HEK293 (cell line): ENCODE measurements around the gene MAP3K7CL.

ENCODE experiments used
- BCL6B ChIP-seq: fragments of 450-650 bp; formaldehyde crosslinking; IDR thresholded peaks from 2 replicates; pipeline ENCODE4 v1.5.1; 2017; ENCODE audit warnings: missing biosample characterization, missing genetic modification characterization
- FEZF1 ChIP-seq: fragments of 450-650 bp; formaldehyde crosslinking; IDR thresholded peaks from 2 replicates; pipeline ENCODE4 v1.5.1; 2016; ENCODE audit warnings: missing biosample characterization, missing genetic modification characterization
- GLI4 ChIP-seq: fragments of 450-650 bp; formaldehyde crosslinking; IDR thresholded peaks from 2 replicates; pipeline ENCODE4 v1.5.1; 2016; ENCODE audit warnings: missing biosample characterization, missing genetic modification characterization
- INSM2 ChIP-seq: fragments of 450-650 bp; formaldehyde crosslinking; IDR thresholded peaks from 2 replicates; pipeline ENCODE4 v1.5.1; 2016; ENCODE audit warnings: missing biosample characterization, missing genetic modification characterization
- KLF1 ChIP-seq: fragments of 450-650 bp; formaldehyde crosslinking; IDR thresholded peaks from 2 replicates; pipeline ENCODE4 v1.5.1; 2016; ENCODE audit warnings: missing biosample characterization, missing genetic modification characterization
- KLF8 ChIP-seq: fragments of 450-650 bp; formaldehyde crosslinking; IDR thresholded peaks from 2 replicates; pipeline ENCODE4 v1.5.1; 2016; ENCODE audit warnings: missing biosample characterization, missing genetic modification characterization
- KLF9 ChIP-seq: fragments of 450-650 bp; formaldehyde crosslinking; IDR thresholded peaks from 2 replicates; pipeline ENCODE4 v1.5.1; 2016; ENCODE audit warnings: missing biosample characterization, missing genetic modification characterization, low read depth
- RBAK ChIP-seq: fragments of 450-650 bp; formaldehyde crosslinking; IDR thresholded peaks from 2 replicates; pipeline ENCODE4 v1.5.1; 2016; ENCODE audit warnings: missing biosample characterization, missing genetic modification characterization
- SCRT2 ChIP-seq: fragments of 450-650 bp; formaldehyde crosslinking; IDR thresholded peaks from 2 replicates; pipeline ENCODE4 v1.5.1; 2016; ENCODE audit warnings: missing biosample characterization, missing genetic modification characterization
- TCF7L2 ChIP-seq: IDR thresholded peaks from 2 replicates; pipeline ENCODE4 v1.6.1; 2011; ENCODE audit warnings: low read depth, mild to moderate bottlenecking, inconsistent platforms, low read length, moderate library complexity, borderline replicate concordance
- TRIM28 ChIP-seq: IDR thresholded peaks from 2 replicates; pipeline ENCODE4 v1.6.1; 2011; ENCODE audit warnings: low read length, control low read depth, borderline replicate concordance
- ZBTB20 ChIP-seq: fragments of 450-650 bp; formaldehyde crosslinking; IDR thresholded peaks from 2 replicates; pipeline ENCODE4 v1.5.1; 2016; ENCODE audit warnings: missing biosample characterization, missing genetic modification characterization
- ZBTB26 ChIP-seq: fragments of 450-650 bp; formaldehyde crosslinking; optimal IDR thresholded peaks from 2 replicates; pipeline ENCODE3; 2016; ENCODE audit warnings: missing biosample characterization, mild to moderate bottlenecking, missing genetic modification characterization
- ZBTB8A ChIP-seq: fragments of 450-650 bp; formaldehyde crosslinking; IDR thresholded peaks from 2 replicates; pipeline ENCODE4 v1.5.1; 2016; ENCODE audit warnings: missing biosample characterization, missing genetic modification characterization
- ZFP3 ChIP-seq: fragments of 450-650 bp; formaldehyde crosslinking; IDR thresholded peaks from 2 replicates; pipeline ENCODE4 v1.5.1; 2016; ENCODE audit warnings: low read depth, missing biosample characterization, missing genetic modification characterization
- ZFP69B ChIP-seq: fragments of 450-650 bp; formaldehyde crosslinking; IDR thresholded peaks from 2 replicates; pipeline ENCODE4 v1.5.1; 2016; ENCODE audit warnings: missing biosample characterization, missing genetic modification characterization
- ZNF133 ChIP-seq: fragments of 450-650 bp; formaldehyde crosslinking; IDR thresholded peaks from 2 replicates; pipeline ENCODE4 v1.5.1; 2016; ENCODE audit warnings: missing biosample characterization, missing genetic modification characterization
- ZNF146 ChIP-seq: fragments of 450-650 bp; formaldehyde crosslinking; IDR thresholded peaks from 2 replicates; pipeline ENCODE4 v1.5.1; 2016; ENCODE audit warnings: missing biosample characterization, missing genetic modification characterization
- ZNF174 ChIP-seq: fragments of 450-650 bp; formaldehyde crosslinking; IDR thresholded peaks from 2 replicates; pipeline ENCODE4 v1.5.0; 2017; ENCODE audit warnings: missing biosample characterization, mild to moderate bottlenecking, missing genetic modification characterization
- ZNF223 ChIP-seq: fragments of 450-650 bp; formaldehyde crosslinking; IDR thresholded peaks from 2 replicates; pipeline ENCODE4 v1.5.1; 2016; ENCODE audit warnings: missing biosample characterization, missing genetic modification characterization
- ZNF266 ChIP-seq: fragments of 450-650 bp; formaldehyde crosslinking; IDR thresholded peaks from 2 replicates; pipeline ENCODE4 v1.5.1; 2016; ENCODE audit warnings: missing biosample characterization, missing genetic modification characterization, low read depth
- ZNF311 ChIP-seq: fragments of 450-650 bp; formaldehyde crosslinking; IDR thresholded peaks from 2 replicates; pipeline ENCODE4 v1.5.1; 2017; ENCODE audit warnings: missing biosample characterization, missing genetic modification characterization, borderline replicate concordance
- ZNF335 ChIP-seq: fragments of 450-650 bp; formaldehyde crosslinking; conservative IDR thresholded peaks from 2 replicates; pipeline ENCODE4 v1.5.1; 2016; ENCODE audit warnings: missing biosample characterization, missing genetic modification characterization
- ZNF391 ChIP-seq: fragments of 450-650 bp; formaldehyde crosslinking; IDR thresholded peaks from 2 replicates; pipeline ENCODE4 v1.5.1; 2016; ENCODE audit warnings: low read depth, missing biosample characterization, missing genetic modification characterization, borderline replicate concordance
- ZNF416 ChIP-seq: fragments of 450-650 bp; formaldehyde crosslinking; IDR thresholded peaks from 2 replicates; pipeline ENCODE4 v1.5.1; 2016; ENCODE audit warnings: missing biosample characterization, missing genetic modification characterization
- ZNF423 ChIP-seq: fragments of 450-650 bp; formaldehyde crosslinking; IDR thresholded peaks from 2 replicates; pipeline ENCODE4 v1.5.1; 2016; ENCODE audit warnings: missing biosample characterization, missing genetic modification characterization
- ZNF433 ChIP-seq: fragments of 450-650 bp; formaldehyde crosslinking; IDR thresholded peaks from 2 replicates; pipeline ENCODE4 v1.5.1; 2016; ENCODE audit warnings: missing biosample characterization, missing genetic modification characterization, low read depth
- ZNF473 ChIP-seq: fragments of 450-650 bp; formaldehyde crosslinking; IDR thresholded peaks from 2 replicates; pipeline ENCODE4 v1.5.1; 2017; ENCODE audit warnings: missing biosample characterization, missing genetic modification characterization
- ZNF488 ChIP-seq: fragments of 450-650 bp; formaldehyde crosslinking; IDR thresholded peaks from 2 replicates; pipeline ENCODE4 v1.5.1; 2016; ENCODE audit warnings: missing biosample characterization, missing genetic modification characterization
- ZNF560 ChIP-seq: fragments of 450-650 bp; formaldehyde crosslinking; IDR thresholded peaks from 2 replicates; pipeline ENCODE4 v1.5.1; 2017; ENCODE audit warnings: missing biosample characterization, missing genetic modification characterization, borderline replicate concordance
- ZNF623 ChIP-seq: fragments of 450-650 bp; formaldehyde crosslinking; IDR thresholded peaks from 2 replicates; pipeline ENCODE4 v1.5.1; 2016; ENCODE audit warnings: missing biosample characterization, missing genetic modification characterization
- ZNF629 ChIP-seq: fragments of 450-650 bp; formaldehyde crosslinking; IDR thresholded peaks from 2 replicates; pipeline ENCODE4 v1.5.1; 2017; ENCODE audit warnings: missing biosample characterization, missing genetic modification characterization
- ZNF654 ChIP-seq: fragments of 450-650 bp; formaldehyde crosslinking; IDR thresholded peaks from 2 replicates; pipeline ENCODE4 v1.5.1; 2016; ENCODE audit warnings: low read depth, missing biosample characterization, missing genetic modification characterization
- ZNF768 ChIP-seq: fragments of 450-650 bp; formaldehyde crosslinking; IDR thresholded peaks from 2 replicates; pipeline ENCODE4 v1.5.1; 2018; ENCODE audit warnings: missing biosample characterization, mild to moderate bottlenecking, missing genetic modification characterization
- ZNF837 ChIP-seq: fragments of 450-650 bp; formaldehyde crosslinking; IDR thresholded peaks from 2 replicates; pipeline ENCODE4 v1.5.1; 2016; ENCODE audit warnings: missing biosample characterization, missing genetic modification characterization
- ZSCAN5A ChIP-seq: fragments of 450-650 bp; formaldehyde crosslinking; IDR thresholded peaks from 2 replicates; pipeline ENCODE4 v1.5.1; 2016; ENCODE audit warnings: missing biosample characterization, missing genetic modification characterization

MAP3K7CL gene

GRCh38 chr21:29175408-29176134 lies 45.1 kb downstream of the MAP3K7CL start (continued):
- TF ChIP-seq INSM2 (no peak), ZBTB20 (tag by site-specific recombination) (no peak), ZNF488 (no peak), ZNF416 (tag by site-specific recombination) (no peak), GLI4 (tag by site-specific recombination) (no peak), ZNF335 (tag by site-specific recombination) (0 out of 2 replicates have a peak, but pooled peaks have one; percentile 26), ZNF223 (tag by site-specific recombination) (no peak), ZFP69B (tag by site-specific recombination) (no peak), ZNF391 (tag by site-specific recombination) (no peak), KLF8 (no peak), ZNF133 (tag by site-specific recombination) (no peak), ZNF623 (tag by site-specific recombination) (no peak), SCRT2 (tag by site-specific recombination) (no peak), KLF1 (tag by site-specific recombination) (no peak), ZNF266 (tag by site-specific recombination) (no peak), ZNF174 (tag by site-specific recombination) (no peak), ZNF654 (tag by site-specific recombination) (no peak), ZBTB8A (tag by site-specific recombination) (no peak), KLF9 (tag by site-specific recombination) (no peak), ZFP3 (tag by site-specific recombination) (no peak), ZNF768 (no peak), ZNF560 (tag by site-specific recombination) (no peak), ZNF629 (peak; percentile 59), FEZF1 (tag by site-specific recombination) (no peak; the same call in 1 of the 2 replicates), ZNF433 (tag by site-specific recombination) (no peak), BCL6B (tag by site-specific recombination) (no peak), ZBTB26 (no peak), TRIM28 (peak; percentile 41; the same call in 1 of the 2 replicates), ZNF311 (tag by site-specific recombination) (no peak), ZNF423 (tag by site-specific recombination) (no peak), ZSCAN5A (no peak), ZNF473 (tag by site-specific recombination) (no peak), RBAK (tag by site-specific recombination) (no peak), ZNF837 (no peak), ZNF146 (tag by site-specific recombination) (no peak), TCF7L2 (no peak)
